ENCODE data around the gene UBE2F.

- TF ChIP-seq EZH2 (IDR thresholded peaks at IDR 0.05; ENCODE audit: low read length, missing control alignments) (no peak), CTCF (conservative IDR thresholded peaks at IDR 0.05 in 1 of 2, IDR thresholded peaks at IDR 0.05 in 1 of 2; ENCODE audit: low read depth in 1 of 2, low read length in 2 of 2) (no peak)
These were observed 124.7 kb downstream of the UBE2F start for GRCh38 chr2:238091436-238092060.

Measured in fibroblast of lung (primary cell).